HepG2 (cell line): ENCODE measurements around the gene ALG9. TPM values are rescaled to one million over a fixed set of nuclear protein-coding genes. Genes with fewer than 3 reads are reported as not detected.

Experiments used
- ATAC-seq: fragments of 200-7000 bp; cut with Tn5 transposase; 3 replicates; pipeline ENCODE4 v1.9.1; 2020; ENCODE audit warnings: mild to moderate bottlenecking, moderate library complexity
- BruUV-seq: library from RNA; stranded (reverse); fragments of 400-500 nt; replicated peaks from 2 replicates; lab custom pipeline; 2021; lab: Mats Ljungman, UMichigan
- CTCF ChIA-PET: fragments of 300-600 bp; formaldehyde crosslinking; extraction: SDS; loops from one replicate; lab custom pipeline; 2021; ENCODE audit warnings: low total read pairs, inconsistent platforms, low intra/inter-chr PET ratio; lab: Yijun Ruan, JAX
- POLR2A ChIA-PET: fragments of 350-600 bp; sonication (Branson Sonifier 250); formaldehyde crosslinking; loops from one replicate; lab custom pipeline; 2020; ENCODE audit warnings: antibody characterized with exemption, inconsistent platforms; lab: Yijun Ruan, JAX
- DNase-seq: peaks from one replicate; pipeline ENCODE4 v3.0.0-alpha.2; 2015; ENCODE audit warnings: low spot score
- FAIRE-seq: peaks from 3 replicates; lab custom pipeline; 2011; peaks lifted over from hg19 to GRCh38; lab: Jason Lieb, UNC
- H2AFZ ChIP-seq: one replicate; pipeline ENCODE4 v1.6.1; 2011; ENCODE audit warnings: low read length, inconsistent platforms
- H3K27ac ChIP-seq: fragments of 300-600 bp; 3 replicates; pipeline ENCODE4 v1.8.0; 2011; ENCODE audit warnings: mixed run types, mild to moderate bottlenecking, mixed read lengths, low read length, inconsistent platforms; ENCODE audit not compliant: insufficient read depth; ENCODE audit errors: extremely low read length
- H3K27me3 ChIP-seq, 2 experiments: fragments of 200-600 bp in 1 of 2; 2 replicates in 1 of 2; 3 replicates in 1 of 2; pipeline versions ENCODE4 v1.6.0 to v1.8.0; 2011; ENCODE audit warnings: low read length in 2 of 2, mild to moderate bottlenecking in 2 of 2, moderate library complexity in 2 of 2, inconsistent platforms in 1 of 2; ENCODE audit not compliant: insufficient read depth in 2 of 2, control insufficient read depth in 1 of 2
- H3K36me3 ChIP-seq, 2 experiments: fragments of 200-600 bp in 1 of 2; replicated peaks in 1 of 2; 2 replicates in 1 of 2; 3 replicates in 1 of 2; pipeline versions ENCODE4 v1.5.1 to v1.8.0; 2011; ENCODE audit warnings: low read length in 2 of 2, inconsistent platforms in 1 of 2; ENCODE audit not compliant: insufficient read depth in 2 of 2, control insufficient read depth in 1 of 2
- H3K4me1 ChIP-seq: 2 replicates; pipeline ENCODE4 v1.5.1; 2012; ENCODE audit warnings: low read length, inconsistent platforms; ENCODE audit not compliant: insufficient read depth
- H3K4me2 ChIP-seq: 2 replicates; pipeline ENCODE4 v1.6.0; 2011; ENCODE audit warnings: low read depth, low read length, inconsistent platforms
- H3K4me3 ChIP-seq, 3 experiments: fragments of 200-600 bp in 1 of 3; sonication (generic), shearing (Covaris generic) in 1 of 3; replicated peaks in 1 of 3; 2 replicates each; pipeline ENCODE4 v1.5.1; 2011 to 2016; ENCODE audit warnings: low read length in 3 of 3, inconsistent platforms in 2 of 3, low read depth in 2 of 3, mild to moderate bottlenecking in 2 of 3, control low read depth in 1 of 3, mixed read lengths in 1 of 3; ENCODE audit not compliant: insufficient read depth in 1 of 3
- H3K79me2 ChIP-seq: one replicate; pipeline ENCODE4 v1.6.1; 2011; ENCODE audit warnings: low read length, inconsistent platforms; ENCODE audit not compliant: insufficient read depth
- H3K9ac ChIP-seq: 2 replicates; pipeline ENCODE4 v1.6.0; 2011; ENCODE audit warnings: mild to moderate bottlenecking, low read depth, low read length, inconsistent platforms; ENCODE audit not compliant: insufficient read depth
- H3K9me3 ChIP-seq: 2 replicates; pipeline ENCODE4 v1.5.1; 2012; ENCODE audit warnings: mild to moderate bottlenecking, low read length
- H4K20me1 ChIP-seq: 2 replicates; pipeline ENCODE4 v1.6.0; 2011; ENCODE audit warnings: inconsistent platforms, mild to moderate bottlenecking, low read length, moderate library complexity; ENCODE audit not compliant: insufficient read depth
- ARID5B ChIP-seq: IDR thresholded peaks from 2 replicates; pipeline ENCODE4 v1.4.0; 2020; ENCODE audit warnings: mild to moderate bottlenecking, missing genetic modification reagents
- CEBPB ChIP-seq: IDR thresholded peaks from 2 replicates; pipeline ENCODE4 v1.6.1; 2011; ENCODE audit warnings: low read depth, low read length, improper control_type of control experiment, borderline replicate concordance
- FOSL2 ChIP-seq: sonication (generic); formaldehyde crosslinking; IDR thresholded peaks from 2 replicates; pipeline ENCODE4 v1.4.0; 2020; ENCODE audit warnings: missing genetic modification reagents
- FOXA3 ChIP-seq: IDR thresholded peaks from 2 replicates; pipeline ENCODE4 v1.6.1; 2016; ENCODE audit warnings: missing genetic modification reagents, missing compliant biosample characterization
- GATA4 ChIP-seq: sonication (generic); IDR thresholded peaks from 2 replicates; pipeline ENCODE4 v1.6.1; 2016; ENCODE audit warnings: antibody characterized with exemption, low read depth, borderline replicate concordance
- GATAD2A ChIP-seq: IDR thresholded peaks from 2 replicates; pipeline ENCODE4 v1.6.1; 2016
- HMG20A ChIP-seq: IDR thresholded peaks from 2 replicates; pipeline ENCODE4 v1.6.1; 2016; ENCODE audit warnings: borderline replicate concordance
- LBX2 ChIP-seq: sonication (generic); formaldehyde crosslinking; IDR thresholded peaks from 2 replicates; pipeline ENCODE4 v1.5.0; 2020; ENCODE audit warnings: missing genetic modification reagents, mild to moderate bottlenecking, borderline replicate concordance
- MAFF ChIP-seq: IDR thresholded peaks from 2 replicates; pipeline ENCODE4 v1.6.1; 2011; ENCODE audit warnings: low read depth, low read length, improper control_type of control experiment
- MAFK ChIP-seq, 2 experiments: IDR thresholded peaks in 1 of 2; conservative IDR thresholded peaks in 1 of 2; 2 replicates each; pipeline ENCODE4 v1.6.1; 2011; ENCODE audit warnings: improper control_type of control experiment in 2 of 2, low read length in 2 of 2
- RARA ChIP-seq: IDR thresholded peaks from 2 replicates; pipeline ENCODE4 v1.6.1; 2016; ENCODE audit warnings: missing genetic modification reagents, missing compliant biosample characterization
- TMF1 ChIP-seq: sonication (generic); formaldehyde crosslinking; IDR thresholded peaks from 2 replicates; pipeline ENCODE4 v1.8.1; 2022; ENCODE audit warnings: low read depth, missing genetic modification reagents
- YEATS2 ChIP-seq: sonication (generic); formaldehyde crosslinking; IDR thresholded peaks from 2 replicates; pipeline ENCODE4 v1.4.0; 2020; ENCODE audit warnings: missing genetic modification reagents, borderline replicate concordance
- ZNF431 ChIP-seq: sonication (generic); formaldehyde crosslinking; IDR thresholded peaks from 2 replicates; pipeline ENCODE4 v1.9.0; 2022; ENCODE audit warnings: missing genetic modification reagents, low read depth, mild to moderate bottlenecking, borderline replicate concordance
- WGBS: methylation state at CpG from one replicate; pipeline ENCODE4 v1.1.6; 2017; ENCODE audit warnings: low lambda C conversion rate; 5-methylcytosine and 5-hydroxymethylcytosine counted together
- in situ Hi-C: cut with HindIII; loops from 2 replicates; pipeline ENCODE4 v1.10.0; 2017; ENCODE audit warnings: low pct_unique_long_range_greater_than_20kb; ENCODE audit not compliant: extremely low pct_ligation_motif_present
- intact Hi-C: fragments of 100-400 bp; cut with micrococcal nuclease; formaldehyde crosslinking; loops from one replicate; pipeline ENCODE4 v1.10.0; 2022; ENCODE audit not compliant: unreplicated experiment
- polyA plus RNA-seq, 8 experiments: library from polyadenylated mRNA; depleted of rRNA in 3 of 8; stranded (reverse) in 7 of 8; unstranded in 1 of 8; fragments of >200 nt; fragmentation: Illumina TruSeq in 4 of 8; extraction: Trizol in 4 of 8; gene quantifications; 2 replicates each; pipeline versions ENCODE4 v1.2.1 to v1.2.3, GENCODE V29; 2011 to 2016; ENCODE audit warnings: low read depth in 4 of 8, missing spikeins in 1 of 8, mixed read lengths in 1 of 8; ENCODE audit not compliant: insufficient read depth in 1 of 8
- total RNA-seq, 5 experiments: library from RNA; depleted of rRNA; stranded (reverse); fragments of >200 nt; fragmentation: Illumina TruSeq; extraction: Trizol; gene quantifications; 2 replicates each; pipeline ENCODE4 v1.2.3, GENCODE V29; 2016; ENCODE audit warnings: low read depth in 1 of 5

ALG9 gene
- total and polyA plus RNA-seq, 2 of the 13 experiments (the other 11 are each of a cell fraction or from before 2014, with no cell fraction given): 39.4 to 40.6 TPM

- Histone ChIP-seq H3K27me3 (no peaks in the 10 kb centered on the region; a peak in 1 of 5 replicates), H2AFZ (no peak overlapping the region), H3K4me3 (no peak overlapping the region), H3K4me1 (peaks cover 66% of the 10 kb centered on the region), H3K27ac (no peak overlapping the region), H4K20me1 (no peaks in the 10 kb centered on the region), H3K4me2 (no peak overlapping the region), H3K9ac (no peak overlapping the region), H3K9me3 (no peaks in the 10 kb centered on the region), H3K36me3 (peaks cover 2 to 8% of the 10 kb centered on the region in 2 experiments; a peak in 3 of 5 replicates), H3K79me2 (peaks cover 2% of the 10 kb centered on the region)
- no peak for FAIRE-seq
- POLR2A ChIA-PET: interaction anchor here (1.9 kb wide), 1 partner anchor 9 kb away, joined by 5 read pairs; no protein-coding TSS in a partner anchor
- CTCF ChIA-PET: no interaction called here
- TF ChIP-seq ZNF431 (CRISPR knock-in tag): no peak
- peak; percentile 65; the same call in 1 of the 2 replicates for TF ChIP-seq CEBPB
- peak; percentile 20; the same call in 1 of the 2 replicates for TF ChIP-seq ARID5B (CRISPR knock-in tag)
- 0 out of 2 replicates have a peak, but pooled peaks have one; percentile 12 for TF ChIP-seq FOXA3 (CRISPR knock-in tag)
- TF ChIP-seq RARA (CRISPR knock-in tag): 0 out of 2 replicates have a peak, but pooled peaks have one; percentile 11
- TF ChIP-seq YEATS2 (CRISPR knock-in tag): no peak
- no peak for TF ChIP-seq TMF1 (CRISPR knock-in tag)
- 0 out of 2 replicates have a peak, but pooled peaks have one; percentile 18 for TF ChIP-seq HMG20A
- peak; percentile 100 for TF ChIP-seq MAFF
- no peak for TF ChIP-seq GATA4
- TF ChIP-seq LBX2 (CRISPR knock-in tag): no peak
- TF ChIP-seq FOSL2 (CRISPR knock-in tag): peak; percentile 65
- TF ChIP-seq MAFK (conservative IDR thresholded peaks at IDR 0.05 in 1 of 2, IDR thresholded peaks at IDR 0.05 in 1 of 2; ENCODE audit: low read length in 2 of 2): peak; percentile 100
- peak; percentile 39; the same call in 1 of the 2 replicates for TF ChIP-seq GATAD2A (CRISPR knock-in tag)
- in situ Hi-C loops: no loop called here
- intact Hi-C loops: no loop called here
- peak; percentile 60 for DNase-seq
- no TSS peak for BruUV-seq
- no peak for ATAC-seq
- 91% methylated on average over 7 of the region's 7 CpGs for WGBS
These were observed 75.9 kb downstream of the ALG9 start for GRCh38 chr11:111795334-111795985.
